Measurements from ENCODE around the gene ALDH1L1.
"Not testable (repeated sequence)": the region's sequence is repeated elsewhere in the genome, so short reads cannot be mapped to it uniquely, and the experiment has no call there.

Gene ALDH1L1

GRCh38 chr3:126104742-126105605, 75.4 kb downstream of the ALDH1L1 start:
- DNase-seq: no peak

- DNase-seq: no peak
Observed at GRCh38 chr3:126104028-126104635, 76.3 kb downstream of the ALDH1L1 start.

GRCh38 chr3:126103121-126104027, 77.0 kb downstream of the ALDH1L1 start:
- DNase-seq: no peak

GRCh38 chr3:126102530-126102951, 77.8 kb downstream of the ALDH1L1 start:
- no peak for DNase-seq

GRCh38 chr3:126102011-126102410, 78.4 kb downstream of the ALDH1L1 start:
- no peak for DNase-seq

GRCh38 chr3:126101521-126101982, 78.8 kb downstream of the ALDH1L1 start:
- DNase-seq: no peak

- peak; percentile 36 for DNase-seq
Observed at GRCh38 chr3:126100634-126101301, 79.6 kb downstream of the ALDH1L1 start.

GRCh38 chr3:126100269-126100633, 80.1 kb downstream of the ALDH1L1 start:
- no peak for DNase-seq

- no peak for DNase-seq
Observed at GRCh38 chr3:126098391-126098858, 82.0 kb downstream of the ALDH1L1 start.

GRCh38 chr3:126097801-126098200, 82.6 kb downstream of the ALDH1L1 start:
- DNase-seq: no peak

GRCh38 chr3:126096274-126096673, 84.1 kb downstream of the ALDH1L1 start:
- not testable (repeated sequence) for DNase-seq

GRCh38 chr3:126092128-126092527, 88.3 kb downstream of the ALDH1L1 start:
- DNase-seq: not testable (repeated sequence)

GRCh38 chr3:126087552-126088175, 92.7 kb downstream of the ALDH1L1 start:
- DNase-seq: no peak

- DNase-seq: no peak
Observed at GRCh38 chr3:126085841-126086240, 94.5 kb downstream of the ALDH1L1 start.

GRCh38 chr3:126085276-126085675, 95.1 kb downstream of the ALDH1L1 start:
- no peak for DNase-seq

- DNase-seq: no peak
Observed at GRCh38 chr3:126084768-126085180, 95.6 kb downstream of the ALDH1L1 start.

- DNase-seq: peak; percentile 77
Observed at GRCh38 chr3:126083913-126084767, 96.2 kb downstream of the ALDH1L1 start, which contains the start of gene SLC41A3. SLC41A3 (minus strand) TSS chr3:126084124; CDS start chr3:126068219, 15,905 bp downstream.

GRCh38 chr3:126083511-126083912, 96.9 kb downstream of the ALDH1L1 start:
- peak; percentile 35 for DNase-seq

- no peak for DNase-seq
Observed at GRCh38 chr3:126083138-126083445, 97.3 kb downstream of the ALDH1L1 start.

GRCh38 chr3:126082362-126083137, 97.8 kb downstream of the ALDH1L1 start:
- DNase-seq: no peak
